ENCODE data around the gene SHD.

SHD gene

DNA sequence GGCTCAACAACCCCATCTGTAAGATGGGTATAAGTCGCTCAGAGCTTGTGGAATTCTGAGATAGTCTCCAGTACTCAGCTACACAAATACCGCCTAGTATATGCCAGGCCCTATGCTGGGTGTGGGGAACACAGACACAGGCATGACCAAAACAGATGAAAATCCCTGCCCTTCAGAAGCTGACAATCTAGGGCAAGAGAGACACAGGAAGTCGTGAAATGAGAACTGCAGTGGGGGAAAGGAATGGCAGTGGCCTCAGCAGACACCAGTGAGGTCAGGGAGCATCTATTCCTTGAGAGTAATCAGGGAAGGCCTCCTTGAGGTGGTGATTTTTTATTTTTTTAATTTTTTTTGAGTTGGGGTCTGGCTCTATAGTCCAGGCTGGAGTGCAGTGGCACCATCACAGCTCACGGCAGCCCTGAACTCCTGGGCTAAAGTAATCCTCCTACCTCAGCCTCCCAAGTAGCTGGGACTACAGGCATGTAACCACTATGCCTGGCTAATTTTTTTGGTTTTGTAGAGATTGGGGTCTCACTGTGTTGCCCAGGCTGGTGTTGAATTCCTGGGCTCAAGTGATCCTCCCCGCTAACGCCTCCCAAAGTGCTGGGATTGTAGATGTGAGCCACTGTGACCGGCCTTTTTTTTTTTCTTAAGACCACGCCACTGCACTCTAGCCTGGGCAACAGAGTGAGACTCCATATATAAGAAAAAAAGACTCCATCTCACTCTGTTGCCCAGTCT lies 19.9 kb downstream of the SHD start:
- DNase-seq: no peak

DNA sequence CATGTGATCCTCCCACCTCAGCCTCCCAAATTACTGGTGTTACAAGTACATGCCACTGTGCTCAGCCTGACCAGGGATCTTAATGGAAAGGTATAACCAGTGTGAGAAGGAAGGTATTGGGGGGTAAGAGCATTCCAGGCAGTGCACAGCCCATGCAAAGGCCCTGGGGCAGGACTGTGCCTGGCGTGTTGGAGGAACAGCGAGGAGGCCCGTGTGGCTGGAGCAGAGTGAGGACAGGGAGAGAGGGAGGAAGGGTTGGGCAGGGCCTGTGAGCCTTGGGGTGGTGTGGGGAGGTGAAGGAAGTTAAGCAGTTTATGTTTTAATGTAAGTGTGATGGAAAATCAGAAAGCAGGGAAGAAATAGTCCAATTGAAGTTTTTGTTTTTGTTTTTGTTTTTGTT lies 21.5 kb downstream of the SHD start:
- DNase-seq: no peak

DNA sequence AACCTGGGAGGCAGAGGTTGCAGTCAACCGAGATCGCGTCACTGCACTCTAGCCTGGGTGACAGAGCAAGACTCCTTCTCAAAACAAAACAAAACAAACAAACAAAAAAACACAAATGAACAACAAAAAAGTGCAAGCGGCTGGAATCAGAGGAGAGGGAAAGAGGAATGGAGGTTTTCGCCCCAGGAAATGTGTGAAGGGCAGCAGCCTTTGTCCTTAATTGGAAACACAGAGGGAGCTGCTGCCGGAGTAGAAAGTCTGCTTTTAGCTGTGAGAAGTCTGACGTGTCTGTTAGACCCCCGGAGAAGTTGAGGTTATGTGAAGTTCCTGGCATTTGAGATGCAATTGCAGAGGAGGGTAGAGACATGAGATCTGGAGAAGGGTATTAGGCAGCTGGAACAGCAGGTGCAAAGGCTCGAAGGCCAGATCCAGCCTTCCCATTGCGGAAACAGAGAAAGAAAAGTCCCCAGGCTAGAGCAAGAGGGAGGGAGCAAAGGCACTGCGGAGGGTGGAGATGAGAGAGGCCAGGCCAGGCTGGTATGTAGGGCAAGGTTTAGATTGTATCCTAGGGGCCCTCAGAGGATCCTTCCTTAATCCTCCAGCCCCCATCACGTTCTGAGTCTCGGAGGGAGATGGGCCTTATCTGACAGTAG lies 22.6 kb downstream of the SHD start:
- no peak for DNase-seq

DNA sequence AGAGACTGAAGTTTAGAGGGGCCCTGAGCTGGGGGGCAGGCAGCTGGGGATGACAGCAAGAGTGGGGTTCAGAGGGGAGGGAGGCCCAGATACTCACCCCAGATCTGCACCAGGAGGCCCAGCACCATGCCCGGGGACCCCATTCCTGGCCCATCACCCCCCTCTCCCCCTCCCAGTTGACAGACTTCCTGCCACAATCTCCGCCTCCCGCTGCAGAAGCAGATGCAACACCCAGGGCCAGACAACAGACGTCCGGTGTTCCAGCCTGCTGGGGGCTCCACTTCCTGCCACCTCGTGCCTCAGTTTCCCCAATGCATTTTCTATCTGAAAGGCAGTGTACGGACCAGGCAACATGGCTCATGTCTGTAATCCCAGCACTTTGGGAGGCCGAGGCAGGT lies 23.2 kb downstream of the SHD start, which contains the start of gene TMIGD2:
Gene TMIGD2 (minus strand): TSS at position 147 of the 398 bp plus-strand sequence. CDS start 4 bp downstream, at position 143.
- DNase-seq: no peak

DNA sequence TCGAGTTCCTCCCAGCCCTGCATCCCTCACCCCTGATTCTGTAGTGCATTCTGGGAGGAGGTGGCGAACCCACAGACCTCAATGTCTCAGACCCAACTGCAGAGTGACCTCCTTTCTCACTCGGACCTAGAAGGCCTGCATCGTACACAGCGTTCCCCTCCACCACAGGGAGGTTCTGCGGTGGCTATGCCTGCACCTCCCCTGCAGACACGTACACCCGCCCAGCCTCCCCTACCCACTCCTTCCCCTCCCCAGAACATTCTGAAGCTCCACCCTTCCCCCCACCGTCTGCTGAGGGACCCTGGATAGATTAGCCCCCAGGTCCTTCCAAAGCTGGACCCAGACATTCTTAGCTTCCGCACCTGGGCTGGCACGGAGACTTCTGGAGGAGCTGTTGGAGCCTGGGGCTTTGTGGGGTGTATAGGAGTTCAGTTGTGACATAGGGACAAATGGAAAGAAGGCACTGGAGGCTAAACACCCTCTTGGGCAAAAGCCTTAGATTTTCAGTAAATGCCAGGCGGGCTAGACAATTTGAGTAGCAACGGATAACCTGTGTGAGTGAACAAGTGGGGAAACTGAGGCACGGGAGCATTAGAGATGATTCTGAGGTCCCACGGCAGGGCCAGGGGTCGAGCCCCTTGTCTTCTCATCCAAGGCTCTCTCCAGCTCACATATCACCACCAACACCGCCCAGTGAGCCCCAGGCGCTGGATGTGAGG lies 24.9 kb downstream of the SHD start:
- no peak for DNase-seq

DNA sequence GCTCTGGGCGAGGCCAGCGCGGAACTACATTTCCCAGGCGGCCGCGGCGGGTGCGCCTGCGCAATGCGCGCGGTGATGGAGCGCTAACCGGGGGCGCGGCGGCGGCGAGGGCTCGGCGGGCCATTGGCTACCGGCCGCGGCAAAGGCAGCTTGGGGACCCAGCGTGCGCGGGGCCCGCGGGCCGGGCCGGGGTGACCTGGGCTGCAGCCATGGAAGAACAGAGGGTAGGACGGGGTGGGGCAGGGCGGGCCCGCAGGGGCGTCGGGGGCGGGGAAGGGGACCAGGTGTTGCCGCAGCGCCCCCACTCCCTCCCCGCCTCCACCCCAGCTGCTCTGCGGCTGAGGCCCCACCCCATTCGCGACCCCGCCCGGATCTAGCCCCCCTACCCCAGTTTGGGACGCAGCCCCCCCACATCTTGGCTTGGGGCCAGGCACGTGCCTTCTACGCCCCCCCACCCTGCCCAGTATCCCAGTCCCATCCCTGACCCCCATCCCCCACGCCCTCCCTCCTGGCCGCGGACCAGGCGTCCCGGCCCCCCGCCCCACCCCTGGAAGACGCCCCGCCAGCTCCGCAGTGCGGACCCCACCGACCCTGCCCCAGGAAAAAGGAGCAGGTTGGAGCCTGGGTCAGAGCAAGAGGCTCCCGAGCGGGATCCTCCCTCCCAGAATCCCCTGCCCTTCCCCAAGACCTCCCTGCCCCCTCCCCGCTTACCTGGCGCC lies 25.6 kb downstream of the SHD start, which contains the start of gene FSD1:
Gene FSD1 (plus strand): TSS at position 61 of the 719 bp plus-strand sequence. CDS start 149 bp downstream, at position 210.
- DNase-seq: peak; percentile 29

DNA sequence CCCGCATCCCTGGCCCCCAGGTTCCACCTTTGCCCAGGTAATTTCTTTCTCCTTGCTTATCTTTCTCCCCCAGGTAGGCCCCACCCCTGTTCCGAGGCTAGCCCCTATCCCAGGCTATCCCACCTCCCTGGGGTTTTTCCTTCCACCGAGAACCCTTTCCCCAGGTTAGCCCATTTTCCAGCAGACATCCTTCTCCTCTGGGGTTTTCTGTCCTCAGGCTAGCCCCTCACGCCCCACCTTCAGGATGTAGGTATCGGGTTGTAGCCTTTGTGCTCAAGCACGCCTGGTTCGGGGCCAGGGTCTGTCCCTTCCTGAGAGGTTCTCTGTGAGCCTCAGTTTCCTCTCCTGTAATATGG lies 26.2 kb downstream of the SHD start:
- no peak for DNase-seq

DNA sequence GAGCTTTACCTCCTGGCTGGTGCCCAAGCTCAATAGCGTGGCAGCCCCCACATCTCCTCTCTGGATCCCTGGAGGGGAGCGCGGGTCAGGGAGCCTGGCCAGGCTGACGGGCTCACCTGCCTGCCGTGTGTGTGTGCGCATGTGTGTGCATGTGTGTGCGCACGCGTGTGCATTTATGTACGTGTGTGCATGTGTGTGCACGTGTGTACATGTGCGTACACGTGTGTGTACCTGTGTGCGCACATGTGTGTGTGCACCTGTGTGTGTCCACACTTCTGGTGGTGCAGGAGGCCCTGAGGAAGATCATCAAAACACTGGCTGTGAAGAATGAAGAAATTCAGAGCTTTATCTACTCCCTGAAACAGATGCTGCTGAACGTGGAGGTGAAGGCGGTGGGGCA lies 26.6 kb downstream of the SHD start:
- DNase-seq: no peak

DNA sequence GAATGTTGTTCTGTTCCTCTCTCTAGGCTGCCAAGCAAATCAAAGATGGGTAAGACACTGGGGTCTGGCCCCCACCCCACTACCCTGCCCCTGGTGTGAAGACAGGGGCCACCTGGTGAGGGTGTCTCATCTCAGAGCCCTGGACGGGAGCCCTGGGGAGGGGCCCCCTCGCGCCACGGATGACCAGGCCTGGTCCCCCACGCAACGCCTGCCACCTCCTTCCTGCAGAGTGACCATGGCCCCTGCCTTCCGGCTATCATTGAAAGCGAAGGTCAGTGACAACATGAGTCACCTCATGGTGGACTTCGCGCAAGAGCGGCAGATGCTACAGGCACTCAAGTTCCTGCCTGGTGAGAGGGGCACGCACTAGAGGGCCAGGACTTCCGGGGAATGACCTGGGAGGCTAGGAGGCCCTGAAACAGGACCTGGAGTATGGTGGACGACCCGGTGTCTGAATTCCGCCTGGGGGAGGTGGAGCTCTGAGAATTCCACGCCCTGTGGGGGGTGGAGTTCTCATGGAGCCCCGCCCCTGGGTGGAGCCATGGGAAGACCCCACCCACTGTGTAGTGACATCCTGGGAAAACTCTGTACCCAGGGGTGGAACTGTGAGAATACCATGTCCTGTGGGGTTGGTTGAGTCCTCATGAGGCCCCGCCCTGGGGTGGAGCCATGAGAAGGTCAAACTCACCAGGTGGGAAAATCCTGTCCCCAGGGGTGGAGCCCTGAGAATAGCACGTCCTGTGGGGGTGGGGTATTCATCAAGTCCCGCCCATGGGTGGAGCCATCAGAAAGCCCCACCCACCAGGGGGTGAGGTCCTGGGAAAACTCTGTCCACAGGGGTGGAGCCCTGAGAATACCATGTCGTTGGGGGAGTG lies 31.4 kb downstream of the SHD start:
- DNase-seq: no peak

DNA sequence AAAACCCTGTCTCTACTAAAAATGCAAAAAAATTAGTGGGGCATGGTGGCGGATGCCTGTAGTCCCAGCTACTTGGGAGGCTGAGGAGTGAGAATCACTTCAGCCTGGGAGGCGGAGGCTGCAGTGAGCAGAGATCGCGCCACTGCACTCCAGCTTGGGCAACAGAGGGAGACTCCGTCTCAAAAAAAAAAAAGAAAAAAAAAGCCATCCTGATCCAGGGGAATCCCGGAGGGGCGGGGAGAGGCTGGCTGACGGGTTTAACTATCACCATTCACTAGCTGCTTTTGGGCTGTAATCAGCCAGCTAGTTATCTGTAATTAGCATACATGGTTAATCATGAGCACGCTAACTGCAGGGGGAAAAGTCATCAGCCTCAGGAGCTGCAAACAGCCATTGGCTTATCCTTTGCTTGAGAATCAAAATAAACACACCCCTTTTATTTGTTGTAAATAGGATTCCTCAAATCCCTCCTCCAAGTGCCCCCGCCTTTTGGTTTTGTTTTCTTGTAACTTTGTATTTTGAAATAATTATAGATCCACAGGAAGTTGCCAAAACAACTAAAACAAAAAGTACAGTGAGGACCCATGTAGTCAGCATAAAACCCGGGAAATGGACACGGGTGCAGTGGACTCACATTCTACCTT lies 34.9 kb downstream of the SHD start:
- no peak for DNase-seq

DNA sequence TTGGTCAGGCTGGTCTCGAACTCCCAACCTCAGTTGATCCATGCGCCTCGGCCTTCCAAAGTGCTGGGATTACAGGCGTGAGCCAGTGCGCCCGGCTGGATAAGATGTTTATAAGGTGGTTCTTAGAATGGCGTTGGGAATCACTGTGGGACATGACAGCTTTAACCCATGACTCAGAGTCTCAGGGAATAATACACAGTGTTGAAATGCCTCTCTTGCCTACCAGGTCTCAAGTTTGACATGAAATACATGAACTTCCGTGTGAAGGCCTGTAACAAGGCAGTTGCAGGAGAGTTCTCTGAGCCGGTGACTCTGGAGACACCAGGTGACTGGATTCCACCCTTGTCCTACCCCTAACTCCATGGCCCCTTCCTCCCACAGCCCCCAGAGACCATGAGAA lies 37.9 kb downstream of the SHD start:
- no peak for DNase-seq

DNA sequence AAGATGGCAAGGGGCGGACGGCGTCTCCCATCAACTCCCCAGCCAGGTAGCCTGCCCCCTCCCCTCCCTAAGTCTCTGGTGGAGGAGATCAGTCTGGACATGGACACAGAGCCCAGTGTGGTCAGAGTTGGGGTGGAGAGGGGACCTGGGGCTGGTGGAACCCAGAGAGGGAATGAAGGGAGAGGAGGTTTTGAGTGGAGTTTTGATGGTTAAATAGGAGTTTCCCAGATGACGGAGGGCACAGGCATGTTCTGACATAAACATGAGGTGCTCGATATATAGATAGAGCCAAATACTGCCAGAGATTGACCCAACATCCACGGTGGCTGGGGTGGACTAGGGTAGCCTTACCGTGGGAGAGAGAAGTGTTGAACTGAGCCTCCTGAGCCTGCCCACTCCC lies 39.4 kb downstream of the SHD start:
- DNase-seq: no peak

DNA sequence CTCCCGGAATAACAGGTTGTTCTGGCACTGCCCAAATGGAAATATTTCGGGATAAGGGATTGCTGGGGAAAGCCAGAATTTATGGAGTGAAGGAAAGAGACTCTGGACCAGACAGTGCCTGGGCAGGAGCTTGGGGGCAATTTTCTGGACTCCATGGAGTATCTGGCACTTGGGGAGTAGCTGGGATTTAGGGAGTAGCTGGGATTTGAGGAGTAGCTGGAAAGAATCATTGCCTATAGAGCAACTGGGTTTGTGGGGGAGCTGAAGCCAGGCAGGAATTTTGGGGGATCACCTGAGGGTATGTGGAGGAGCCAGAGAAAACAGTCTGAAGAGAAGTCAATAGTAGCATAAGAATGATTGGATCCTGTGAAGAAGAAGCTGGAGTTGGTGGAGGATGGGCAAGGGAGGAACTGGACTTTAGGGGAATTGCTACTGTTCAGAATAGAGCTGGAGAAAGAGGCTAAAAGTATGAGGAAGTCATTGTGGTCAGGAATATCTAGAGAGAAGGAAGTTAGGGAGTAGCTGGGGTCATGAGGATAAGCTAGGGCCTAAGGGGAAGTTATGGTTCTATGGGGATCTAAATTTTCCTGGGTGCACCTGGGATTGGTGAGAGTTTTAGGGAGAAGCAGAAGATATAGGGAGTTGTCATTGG lies 40.1 kb downstream of the SHD start:
- DNase-seq: no peak

DNA sequence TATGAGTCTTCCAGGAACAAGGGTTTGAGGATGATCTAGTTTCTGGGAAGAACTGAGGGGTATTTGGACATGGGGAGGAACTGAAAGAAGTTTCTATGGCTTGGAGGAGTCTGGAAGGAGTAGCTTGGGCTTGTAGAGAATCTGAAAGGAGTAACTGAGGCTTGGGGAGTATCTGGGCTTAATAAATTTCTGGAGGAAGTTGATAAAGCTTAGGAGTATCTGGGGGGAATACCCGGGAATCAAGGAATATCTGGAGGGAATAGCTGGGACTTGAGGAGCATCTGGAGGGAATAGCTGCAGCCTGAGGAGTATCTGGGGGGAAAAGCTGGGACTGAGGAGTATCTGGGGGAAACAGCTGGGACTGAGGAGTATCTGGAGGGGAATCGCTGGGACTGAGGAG lies 41.4 kb downstream of the SHD start:
- no peak for DNase-seq

DNA sequence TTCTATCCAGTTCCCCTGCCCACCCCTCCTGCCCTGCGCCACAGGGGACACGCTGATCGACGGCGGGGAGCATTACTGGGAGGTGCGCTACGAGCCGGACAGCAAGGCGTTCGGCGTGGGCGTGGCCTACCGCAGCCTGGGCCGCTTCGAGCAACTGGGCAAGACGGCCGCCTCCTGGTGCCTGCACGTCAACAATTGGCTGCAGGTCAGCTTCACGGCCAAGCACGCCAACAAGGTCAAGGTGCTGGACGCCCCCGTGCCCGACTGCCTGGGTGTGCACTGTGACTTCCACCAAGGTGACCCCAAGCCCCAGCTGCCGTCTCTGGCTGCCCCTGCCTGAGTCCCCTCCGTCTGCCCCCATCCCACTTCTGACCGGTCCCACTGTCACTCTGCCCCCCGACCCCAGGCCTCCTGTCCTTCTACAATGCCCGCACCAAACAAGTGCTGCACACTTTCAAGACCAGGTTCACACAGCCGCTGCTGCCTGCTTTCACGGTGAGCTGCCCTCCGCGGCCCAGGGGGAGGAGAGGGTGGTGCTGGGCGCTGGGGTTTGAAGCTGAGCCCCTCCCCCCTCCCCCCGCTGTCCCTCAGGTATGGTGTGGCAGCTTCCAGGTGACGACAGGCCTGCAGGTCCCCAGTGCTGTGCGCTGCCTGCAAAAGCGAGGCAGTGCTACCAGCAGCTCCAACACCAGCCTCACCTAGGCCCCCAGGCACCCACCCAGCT lies 44.0 kb downstream of the SHD start:
- no peak for DNase-seq

DNA sequence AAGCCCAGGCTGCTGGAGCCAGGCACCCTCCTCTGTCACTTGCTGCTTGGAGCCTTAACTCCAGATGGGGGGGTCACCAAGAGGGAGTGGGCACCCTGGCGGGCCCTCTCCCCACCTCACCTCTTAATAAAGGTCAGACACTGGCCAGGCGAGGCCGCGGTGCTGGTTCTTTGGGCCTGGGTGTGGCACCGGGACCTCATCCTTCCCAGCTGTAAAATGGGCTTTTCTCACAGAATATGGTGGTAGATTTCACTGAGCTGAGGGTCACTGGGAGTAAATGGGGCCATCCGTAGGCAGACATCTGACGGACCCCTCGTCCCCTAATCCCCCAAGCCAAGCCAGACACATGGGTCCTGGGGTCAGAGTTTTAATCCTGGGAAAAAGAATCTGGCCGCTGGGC lies 44.6 kb downstream of the SHD start:
- DNase-seq: no peak

DNA sequence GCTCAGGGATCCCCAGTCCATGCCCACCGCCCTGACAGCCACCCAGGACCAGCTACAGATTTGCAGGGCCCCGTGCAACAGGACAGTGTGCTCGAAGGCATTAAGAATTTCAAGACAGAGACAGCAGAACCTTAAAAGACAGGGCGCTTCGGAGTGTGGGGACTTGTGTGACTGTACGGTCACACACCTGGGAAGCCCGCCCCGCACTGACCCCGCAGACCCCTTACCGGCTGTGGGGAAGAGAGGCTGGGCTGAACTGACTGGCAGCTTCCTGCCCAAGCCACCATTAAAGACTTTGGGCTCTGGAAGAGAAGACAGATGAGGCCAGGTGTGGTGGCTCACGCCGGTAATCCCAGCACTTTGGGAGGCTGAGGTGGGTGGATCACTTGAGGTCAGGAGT lies 45.2 kb downstream of the SHD start:
- DNase-seq: no peak

DNA sequence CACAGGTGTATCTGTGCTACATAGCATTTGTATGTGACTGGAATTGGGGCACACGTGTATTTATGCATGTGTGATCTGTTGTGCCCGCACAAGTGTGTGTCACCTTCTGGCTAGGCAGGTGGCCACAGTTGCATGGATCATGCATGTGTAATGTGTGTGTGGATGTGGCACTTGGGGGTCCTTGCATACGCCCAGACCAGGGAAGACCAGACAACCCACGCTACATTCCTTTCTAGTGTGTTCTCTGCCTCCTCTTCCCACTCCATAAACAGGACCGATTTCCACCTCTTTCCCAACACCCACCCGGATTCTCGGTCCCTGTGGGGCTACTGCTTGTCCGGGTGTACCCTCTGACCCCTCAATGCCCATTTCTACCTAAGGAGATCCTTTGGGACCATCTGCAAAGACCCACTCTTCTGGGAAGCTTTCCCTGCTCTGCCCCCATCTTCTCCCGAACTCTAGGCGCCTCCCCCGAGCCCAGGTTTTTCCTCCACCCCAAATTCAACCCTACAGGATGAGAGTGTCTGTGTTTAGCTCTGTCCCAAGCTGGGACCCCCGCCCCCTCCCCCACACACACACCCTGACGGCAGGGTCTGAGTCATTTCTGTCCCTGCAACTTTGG lies 47.3 kb downstream of the SHD start:
- no peak for DNase-seq

DNA sequence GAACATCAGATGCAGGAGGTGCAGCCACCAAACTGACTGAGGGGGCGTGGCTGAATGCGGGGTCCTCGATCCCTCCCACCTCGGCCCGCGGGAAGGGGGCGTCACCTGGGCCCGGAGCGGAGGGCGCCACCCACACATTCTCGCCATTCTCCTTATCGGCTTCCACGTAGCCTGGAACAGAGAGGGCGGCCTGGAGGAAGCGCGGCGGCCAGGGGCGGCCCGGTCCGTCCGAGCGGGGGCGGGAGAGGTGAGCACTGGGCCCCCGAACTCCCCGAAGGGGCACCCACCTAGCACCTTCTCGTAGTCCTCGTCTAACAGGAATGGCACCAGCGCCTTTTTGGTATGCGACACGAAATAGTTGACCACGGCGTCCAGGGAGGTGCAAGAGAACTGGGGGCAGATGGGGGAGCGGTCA lies 47.8 kb downstream of the SHD start:
- DNase-seq: no peak

DNA sequence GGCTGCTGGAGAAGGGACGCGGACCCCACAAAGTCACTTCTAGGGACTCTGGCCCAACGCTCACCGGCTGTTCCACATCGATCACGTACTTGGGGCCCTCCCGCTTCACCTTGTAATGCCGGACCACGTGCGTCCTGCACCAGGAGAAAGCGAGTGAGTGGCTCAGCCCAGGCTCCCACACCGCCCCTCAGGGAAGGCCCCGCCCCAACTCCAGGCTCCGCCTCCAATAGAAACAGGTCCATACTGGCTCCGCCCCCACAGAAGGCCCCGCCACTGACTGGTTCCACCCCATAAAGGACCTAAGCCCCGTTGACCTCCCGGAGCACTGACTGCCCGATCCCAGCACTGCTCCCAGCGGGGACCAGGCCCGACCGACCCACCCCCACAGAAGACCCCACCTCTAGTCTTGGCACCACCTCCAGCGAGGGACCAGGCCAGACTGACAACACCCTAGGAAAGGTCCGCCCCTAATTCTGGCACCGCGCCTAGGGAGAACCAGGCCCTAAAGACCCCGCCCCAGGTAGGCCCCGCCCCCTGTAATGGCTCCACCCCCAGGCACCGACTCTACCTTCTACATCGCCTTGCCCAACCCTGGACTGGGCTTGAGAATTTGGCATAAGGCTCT lies 48.3 kb downstream of the SHD start:
- DNase-seq: no peak
